Epithelial cell of proximal tubule (primary cell): ENCODE data around the gene ASCC3. TPM values are rescaled to one million over a fixed set of nuclear protein-coding genes. Genes with fewer than 3 reads are reported as not detected.

Source experiments
- DNase-seq: peaks from one replicate; pipeline ENCODE4 v3.0.0-alpha.2; 2011; ENCODE audit warnings: low read depth
- H3K4me3 ChIP-seq: 2 replicates; pipeline ENCODE4 v1.5.1; 2011; ENCODE audit warnings: low read depth, mild to moderate bottlenecking, low read length
- CTCF ChIP-seq: conservative IDR thresholded peaks from 2 replicates; pipeline ENCODE4 v1.5.1; 2012; ENCODE audit warnings: low read depth, mild to moderate bottlenecking, low read length
- total RNA-seq: library from RNA; depleted of rRNA; stranded (reverse); fragments of >200 nt; gene quantifications from 2 replicates; pipeline ENCODE4 v1.2.3, GENCODE V29; 2015

ASCC3 gene
- total RNA-seq, 1 donor from 2014 or later, result 28.6 TPM

- DNase-seq, result no peak
- no peak overlapping the region for H3K4me3 ChIP-seq
- TF ChIP-seq CTCF, result no peak
Observed at GRCh38 chr6:100671740-100672139, 209.4 kb downstream of the ASCC3 start.

DNA sequence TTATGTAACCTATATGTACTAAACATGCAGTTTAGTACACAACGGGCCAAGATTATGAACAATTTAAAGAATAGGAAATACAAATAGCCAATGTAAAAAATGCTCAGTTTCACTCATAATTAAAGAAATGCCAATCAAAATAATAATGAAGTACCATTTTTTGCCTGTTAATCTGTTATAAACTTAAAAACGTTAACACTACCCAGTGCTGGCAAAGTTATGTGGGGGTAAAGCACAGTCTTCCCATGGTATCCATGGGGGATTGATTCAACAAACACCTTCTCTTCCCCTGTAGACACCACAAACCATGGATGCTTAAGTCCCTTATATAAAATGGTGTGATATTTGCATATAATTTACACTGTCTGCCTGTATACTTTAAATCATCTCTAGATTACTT, 211.1 kb downstream of the ASCC3 start:
- no peak for DNase-seq
- no peak overlapping the region for H3K4me3 ChIP-seq
- no peak for TF ChIP-seq CTCF

DNA sequence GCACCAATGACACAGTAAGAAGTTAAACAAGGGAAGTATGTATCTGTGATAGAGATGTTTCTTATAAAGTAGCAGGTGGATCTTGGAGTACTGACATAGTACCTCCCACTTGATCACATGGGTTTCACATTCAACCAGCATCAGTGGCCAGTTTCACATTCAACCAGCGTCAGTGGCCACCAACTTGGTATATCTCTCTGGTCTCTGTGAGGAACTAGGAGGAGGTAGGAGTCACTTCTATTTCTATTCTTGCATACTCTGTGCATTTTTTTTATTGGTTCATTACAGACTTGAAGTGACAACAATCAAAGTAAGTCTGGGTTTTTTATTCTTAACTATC, 216.1 kb downstream of the ASCC3 start:
- TF ChIP-seq CTCF, result no peak
- DNase-seq, result no peak
- H3K4me3 ChIP-seq, result no peak overlapping the region

- peak; percentile 56 for TF ChIP-seq CTCF
- DNase-seq, result no peak
- H3K4me3 ChIP-seq, result no peak overlapping the region
Observed at GRCh38 chr6:100664274-100665040, 216.7 kb downstream of the ASCC3 start.

GRCh38 chr6:100663219-100663863, 217.8 kb downstream of the ASCC3 start:
- no peak for TF ChIP-seq CTCF
- no peak overlapping the region for H3K4me3 ChIP-seq
- DNase-seq, result no peak

DNA sequence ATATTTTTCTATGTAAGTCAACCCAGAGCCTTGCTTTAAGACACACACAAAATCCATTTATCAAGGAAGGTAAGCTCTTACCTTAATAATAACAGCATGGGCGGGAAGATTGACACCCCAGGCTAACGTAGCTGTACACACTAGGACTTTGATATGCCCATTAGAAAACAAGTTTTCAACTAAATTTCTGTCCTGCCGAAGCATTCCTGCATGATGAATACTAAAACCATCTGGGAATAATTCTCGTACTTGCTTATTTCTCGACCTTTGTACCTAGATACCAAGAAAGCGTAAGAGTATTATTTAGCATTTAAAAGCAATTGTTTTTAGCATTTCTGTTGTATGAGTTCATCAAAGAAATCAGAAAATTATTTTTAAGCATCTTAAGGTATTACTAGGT, 218.9 kb downstream of the ASCC3 start:
- H3K4me3 ChIP-seq, result no peak overlapping the region
- DNase-seq, result no peak
- no peak for TF ChIP-seq CTCF

DNA sequence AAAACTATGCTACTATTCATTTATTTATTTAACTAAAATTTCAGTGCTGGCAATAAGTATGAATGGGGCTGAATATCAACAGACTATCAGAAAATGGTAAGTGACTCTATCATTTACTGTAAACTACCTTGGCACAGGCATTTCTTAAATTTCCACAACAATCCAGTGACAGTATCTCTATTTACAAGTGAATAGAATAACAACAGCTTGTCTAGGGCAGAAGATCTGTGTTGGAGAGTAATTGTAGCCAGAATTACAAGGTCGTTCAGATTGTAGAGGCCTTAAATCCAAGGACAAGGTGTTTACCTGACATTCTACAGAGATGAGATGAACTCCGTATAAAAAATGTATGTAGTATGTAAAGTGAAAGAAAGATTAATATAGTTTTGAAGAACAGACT, 222.6 kb downstream of the ASCC3 start:
- H3K4me3 ChIP-seq, result no peak overlapping the region
- TF ChIP-seq CTCF, result no peak
- no peak for DNase-seq
